HL-60 (cell line): ENCODE results near the gene RAB10.

Experiments
- DNase-seq, 2 experiments: peaks; one replicate each; pipeline ENCODE4 v3.0.0-alpha.2; 2010 to 2020; ENCODE audit warnings: low read depth in 1 of 2, low spot score in 1 of 2
- H3K27ac ChIP-seq: fragments of 250-450 bp; sonication (Bioruptor Pico); replicated peaks from 2 replicates; pipeline ENCODE4 v1.5.1; 2020; ENCODE audit warnings: mild to moderate bottlenecking, moderate library complexity
- H3K27me3 ChIP-seq: fragments of 250-450 bp; sonication (Bioruptor Pico); 2 replicates; pipeline ENCODE4 v1.5.1; 2021; ENCODE audit warnings: mild to moderate bottlenecking, moderate library complexity; ENCODE audit not compliant: insufficient read depth, poor library complexity, severe bottlenecking
- H3K4me3 ChIP-seq: replicated peaks from 2 replicates; pipeline ENCODE4 v1.5.1; 2011; ENCODE audit warnings: mild to moderate bottlenecking, control low read depth, low read length; ENCODE audit not compliant: insufficient read depth
- CTCF ChIP-seq: IDR thresholded peaks from one replicate; pipeline ENCODE4 v1.5.1; 2011; ENCODE audit warnings: low read length, control low read depth, inconsistent platforms; ENCODE audit not compliant: insufficient read depth
- GABPA ChIP-seq: IDR thresholded peaks from 2 replicates; pipeline ENCODE4 v1.6.1; 2012; ENCODE audit warnings: low read depth
- POLR2AphosphoS5 ChIP-seq: IDR thresholded peaks from 2 replicates; pipeline ENCODE4 v1.6.1; 2012; ENCODE audit warnings: low read depth
- REST ChIP-seq: IDR thresholded peaks from 2 replicates; pipeline ENCODE4 v1.6.1; 2012; ENCODE audit warnings: low read depth; ENCODE audit not compliant: insufficient replicate concordance
- SPI1 ChIP-seq: IDR thresholded peaks from 2 replicates; pipeline ENCODE4 v1.6.1; 2012; ENCODE audit warnings: low read depth, mild to moderate bottlenecking, borderline replicate concordance

The RAB10 gene

GRCh38 chr2:26052740-26053139 is 18.9 kb downstream of the RAB10 start:
- Histone ChIP-seq H3K27ac (no peak overlapping the region), H3K4me3 (no peak overlapping the region), H3K27me3 (no peaks in the 10 kb centered on the region)
- no peak for DNase-seq
- TF ChIP-seq POLR2AphosphoS5, result no peak
- no peak for TF ChIP-seq GABPA

GRCh38 chr2:26054598-26055348 is 20.9 kb downstream of the RAB10 start:
- Histone ChIP-seq H3K4me3 (no peak overlapping the region), H3K27me3 (no peaks in the 10 kb centered on the region), H3K27ac (no peak overlapping the region)
- DNase-seq, result no peak
- TF ChIP-seq REST (no peak), GABPA (no peak), POLR2AphosphoS5 (no peak), CTCF (no peak), SPI1 (no peak)

GRCh38 chr2:26058390-26058789 is 24.5 kb downstream of the RAB10 start:
- Histone ChIP-seq H3K4me3 (no peak overlapping the region), H3K27ac (no peak overlapping the region), H3K27me3 (no peaks in the 10 kb centered on the region)
- DNase-seq, result no peak
- no peak for TF ChIP-seq POLR2AphosphoS5
- TF ChIP-seq GABPA, result no peak
- TF ChIP-seq CTCF, result no peak
- no peak for TF ChIP-seq REST
- TF ChIP-seq SPI1, result no peak

- Histone ChIP-seq H3K27ac (no peak overlapping the region), H3K27me3 (no peaks in the 10 kb centered on the region), H3K4me3 (no peak overlapping the region)
- TF ChIP-seq GABPA (no peak), REST (no peak), SPI1 (no peak), CTCF (no peak), POLR2AphosphoS5 (no peak)
- no peak for DNase-seq
These were observed 25.7 kb downstream of the RAB10 start for GRCh38 chr2:26059542-26059941.
